ENCODE measurements around the gene HDX.
A peak's percentile ranks its signal among the peaks of the same experiment; 100 is the strongest.
"Not testable (repeated sequence)": the region's sequence is repeated elsewhere in the genome, so short reads cannot be mapped to it uniquely, and the experiment has no call there.

HDX gene, protein sequence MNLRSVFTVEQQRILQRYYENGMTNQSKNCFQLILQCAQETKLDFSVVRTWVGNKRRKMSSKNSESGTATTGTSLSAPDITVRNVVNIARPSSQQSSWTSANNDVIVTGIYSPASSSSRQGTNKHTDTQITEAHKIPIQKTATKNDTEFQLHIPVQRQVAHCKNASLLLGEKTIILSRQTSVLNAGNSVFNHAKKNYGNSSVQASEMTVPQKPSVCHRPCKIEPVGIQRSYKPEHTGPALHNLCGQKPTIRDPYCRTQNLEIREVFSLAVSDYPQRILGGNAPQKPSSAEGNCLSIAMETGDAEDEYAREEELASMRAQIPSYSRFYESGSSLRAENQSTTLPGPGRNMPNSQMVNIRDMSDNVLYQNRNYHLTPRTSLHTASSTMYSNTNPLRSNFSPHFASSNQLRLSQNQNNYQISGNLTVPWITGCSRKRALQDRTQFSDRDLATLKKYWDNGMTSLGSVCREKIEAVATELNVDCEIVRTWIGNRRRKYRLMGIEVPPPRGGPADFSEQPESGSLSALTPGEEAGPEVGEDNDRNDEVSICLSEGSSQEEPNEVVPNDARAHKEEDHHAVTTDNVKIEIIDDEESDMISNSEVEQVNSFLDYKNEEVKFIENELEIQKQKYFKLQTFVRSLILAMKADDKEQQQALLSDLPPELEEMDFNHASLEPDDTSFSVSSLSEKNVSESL

DNA sequence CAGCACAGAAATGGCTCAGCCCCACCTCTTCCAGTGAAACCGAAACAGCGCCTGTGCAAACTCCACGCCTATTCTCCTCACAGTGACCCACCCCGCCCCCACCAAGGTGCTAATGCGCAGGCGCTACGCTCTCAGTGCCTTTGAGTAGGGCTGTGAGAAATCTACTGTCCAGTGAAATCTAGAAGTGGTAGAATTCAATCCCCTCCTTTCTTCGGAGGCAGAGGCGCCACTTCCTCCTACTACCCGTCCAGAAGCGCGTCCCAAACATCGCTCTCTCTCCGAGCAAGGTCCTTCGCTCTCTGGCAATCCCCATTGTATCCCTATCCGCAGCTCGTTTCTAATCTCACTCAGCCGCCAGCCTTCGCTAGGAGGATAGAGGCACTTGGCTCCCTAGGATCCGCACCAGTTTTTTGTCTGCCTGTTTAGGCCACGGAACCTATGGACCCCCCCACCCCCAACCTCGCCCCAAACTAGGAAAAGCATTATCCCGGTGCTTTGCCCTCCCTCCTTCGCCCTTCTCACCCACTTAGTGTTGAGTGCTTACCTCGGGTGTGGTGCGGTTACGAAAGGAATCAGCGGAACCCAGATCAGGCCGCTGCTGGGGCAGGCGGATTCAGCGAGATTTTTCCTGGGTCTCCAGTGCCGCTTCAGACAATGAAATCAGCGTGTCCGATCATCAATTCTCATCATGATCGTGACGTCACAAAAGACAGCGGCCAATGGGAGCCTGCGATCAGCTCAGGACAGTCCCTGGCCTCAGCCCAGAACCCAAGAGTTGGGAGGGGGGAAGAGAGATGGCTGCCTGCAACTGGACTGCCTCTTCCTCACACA lies at the start of gene HDX:
TSS of gene HDX (minus strand) at position 656 of the 831 bp plus-strand sequence. CDS start 27,056 bp downstream, outside the sequence.
- peak; percentile 64 to 66 for DNase-seq (ENCODE audit: low read depth in 2 of 2)

DNA sequence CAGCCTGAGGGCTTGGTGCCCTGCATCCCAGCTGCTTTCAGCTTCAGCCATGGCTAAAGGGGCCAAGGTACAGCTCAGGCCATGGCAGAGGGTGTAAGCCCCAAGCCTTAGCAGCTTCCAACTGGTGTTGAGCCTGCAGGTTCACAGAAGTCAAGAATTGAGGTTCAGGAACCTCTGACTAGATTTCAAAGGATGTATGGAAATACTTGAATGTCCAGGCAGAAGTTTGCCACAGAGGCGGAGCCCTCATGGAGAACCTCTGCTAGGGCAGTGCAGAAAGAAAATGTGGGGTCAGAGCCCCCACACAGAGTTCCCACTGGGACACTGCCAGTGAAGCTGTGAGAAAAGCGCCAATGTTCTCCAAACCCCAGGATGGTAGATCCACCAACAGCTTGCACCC lies 39.1 kb upstream of the HDX start:
- not testable (repeated sequence) for DNase-seq (ENCODE audit: low read depth in 2 of 2)

DNA sequence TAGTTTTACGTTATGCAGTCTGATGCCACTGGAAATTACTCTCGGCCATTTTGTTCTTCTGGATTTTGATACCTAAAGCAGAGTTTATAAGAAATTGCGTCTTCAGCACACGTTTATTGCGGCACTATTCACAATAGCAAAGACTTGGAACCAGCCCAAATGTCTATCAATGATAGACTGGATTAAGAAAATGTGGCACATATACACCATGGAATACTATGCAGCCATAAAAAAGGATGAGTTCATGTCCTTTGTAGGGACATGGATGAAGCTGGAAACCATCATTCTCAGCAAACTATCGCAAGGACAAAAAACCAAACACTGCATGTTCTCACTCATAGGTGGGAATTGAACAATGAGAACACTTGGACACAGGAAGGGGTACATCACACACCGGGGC lies 35.4 kb upstream of the HDX start:
- DNase-seq (ENCODE audit: low read depth in 2 of 2), result not testable (repeated sequence)

- no peak for DNase-seq (ENCODE audit: low read depth in 2 of 2)
Measured at GRCh38 chrX:84488426-84488825, 13.8 kb downstream of the HDX start.

DNA sequence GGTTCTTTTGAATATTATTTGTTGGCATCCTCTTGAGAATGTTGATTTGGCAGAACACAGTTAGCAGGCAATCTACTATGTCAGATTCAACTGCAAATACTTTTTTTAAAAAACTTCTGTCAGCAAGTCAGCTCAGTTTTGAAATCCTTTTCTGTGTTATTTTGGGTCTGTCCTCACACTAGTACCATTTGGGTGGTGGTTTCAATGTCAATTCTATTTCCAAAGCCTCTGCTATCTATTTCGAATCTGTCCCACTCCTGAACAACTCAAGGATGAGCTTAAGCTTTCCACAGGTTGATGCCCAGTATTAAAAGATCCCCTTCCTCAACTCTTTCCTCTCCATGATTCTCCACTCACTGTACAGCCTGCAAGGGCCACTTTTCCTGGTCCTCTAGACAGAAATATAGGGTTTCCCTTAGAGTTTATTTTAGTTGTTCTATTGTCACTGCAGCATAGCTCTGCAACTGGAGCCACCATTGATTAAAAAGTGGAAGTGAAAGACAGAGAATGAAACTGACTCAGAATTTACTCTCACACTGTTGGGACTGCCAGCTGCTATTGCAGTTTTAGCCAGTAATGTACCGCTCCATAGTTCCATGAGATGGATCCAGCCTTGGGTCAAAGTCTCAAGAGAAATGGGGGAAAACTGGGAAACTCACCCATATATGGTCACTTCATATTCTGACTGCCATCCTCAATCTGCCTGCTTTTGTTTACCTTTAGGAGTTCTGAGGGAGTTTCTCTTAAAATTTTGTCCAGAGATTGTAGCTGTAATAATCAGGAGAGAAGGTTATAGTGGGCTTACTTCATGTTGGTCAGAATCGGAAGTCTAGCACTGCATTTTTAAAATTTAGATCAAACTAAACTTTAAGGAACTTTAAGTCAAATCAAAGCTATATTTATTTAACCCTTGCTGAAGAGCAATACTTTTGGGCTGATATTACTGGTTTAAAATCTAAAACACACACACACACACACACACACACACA lies 14.6 kb downstream of the HDX start:
- DNase-seq (ENCODE audit: low read depth in 2 of 2), result no peak

DNA sequence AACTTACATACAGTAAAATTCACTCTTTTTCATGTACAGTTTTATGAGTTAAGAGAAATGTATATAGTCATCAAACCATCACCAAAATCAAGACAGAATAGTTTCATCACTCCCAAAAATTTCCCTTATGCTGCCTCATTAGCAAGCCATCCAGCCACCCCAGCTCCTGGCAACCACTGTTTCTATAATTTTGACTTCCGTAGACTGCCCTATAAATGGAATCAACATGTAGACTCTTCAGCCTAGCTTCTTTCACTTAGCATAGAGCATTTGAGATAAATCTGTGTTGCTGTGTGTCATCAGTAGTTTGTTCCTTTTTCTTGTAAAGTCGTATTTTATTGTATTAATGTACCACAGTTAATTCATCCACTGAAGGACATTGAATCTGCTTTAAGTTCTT lies 23.2 kb downstream of the HDX start:
- DNase-seq (ENCODE audit: low read depth in 2 of 2), result no peak

GRCh38 chrX:84477114-84477513 lies 25.1 kb downstream of the HDX start:
- no peak for DNase-seq (ENCODE audit: low read depth in 2 of 2)

DNA sequence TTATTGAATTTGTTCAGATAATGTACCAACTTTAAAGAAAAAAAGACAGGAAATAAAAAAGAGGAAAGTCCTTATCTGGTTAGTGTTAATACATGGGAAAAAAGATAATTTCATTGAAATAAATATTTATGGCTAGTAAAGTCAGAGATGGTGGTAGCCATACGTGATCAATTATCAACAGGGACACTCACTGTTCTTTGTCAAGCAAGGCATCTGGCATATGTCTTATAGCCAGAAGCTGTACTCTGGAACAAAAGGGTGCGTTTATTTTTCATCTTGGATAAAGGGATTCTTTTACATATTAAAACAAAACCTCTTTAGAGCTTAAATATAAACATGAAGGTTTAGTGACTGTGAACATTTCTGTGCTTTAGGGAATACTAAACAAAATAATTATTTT lies 26.7 kb downstream of the HDX start:
- no peak for DNase-seq (ENCODE audit: low read depth in 2 of 2)

- no peak for DNase-seq (ENCODE audit: low read depth in 2 of 2)
Measured at GRCh38 chrX:84475101-84475500, 27.2 kb downstream of the HDX start.

GRCh38 chrX:84469226-84469625 lies 33.0 kb downstream of the HDX start:
- DNase-seq (ENCODE audit: low read depth in 2 of 2), result no peak

- DNase-seq (ENCODE audit: low read depth in 2 of 2), result no peak
Measured at GRCh38 chrX:84467898-84468297, 34.4 kb downstream of the HDX start.

- DNase-seq (ENCODE audit: low read depth in 2 of 2), result no peak
Measured at GRCh38 chrX:84453351-84454246, 48.7 kb downstream of the HDX start.

- no peak for DNase-seq (ENCODE audit: low read depth in 2 of 2)
Measured at GRCh38 chrX:84441143-84441542, 61.1 kb downstream of the HDX start.

GRCh38 chrX:84415140-84415539 lies 87.1 kb downstream of the HDX start:
- no peak for DNase-seq (ENCODE audit: low read depth in 2 of 2)

DNA sequence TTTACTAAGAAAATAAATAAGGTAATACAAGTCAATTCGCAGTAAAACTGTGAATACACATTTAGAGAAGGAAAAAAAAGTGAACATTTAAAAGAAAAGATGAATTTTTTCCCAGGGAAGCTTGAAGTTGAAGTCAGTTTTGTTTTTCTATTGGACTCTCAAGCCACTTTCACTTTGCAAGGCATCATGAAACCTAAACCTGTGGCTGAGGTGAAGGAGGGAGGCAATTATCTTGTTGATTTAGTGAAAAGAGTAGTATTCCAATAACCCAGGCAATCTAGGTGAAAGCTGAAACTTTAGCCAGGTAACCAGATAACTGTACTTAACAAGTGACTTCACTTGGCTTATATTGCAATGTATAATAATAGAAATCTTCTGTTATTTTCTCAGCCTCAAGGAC lies 138.6 kb downstream of the HDX start:
- DNase-seq (ENCODE audit: low read depth in 2 of 2), result no peak

GRCh38 chrX:84363051-84363450 lies 139.2 kb downstream of the HDX start:
- DNase-seq (ENCODE audit: low read depth in 2 of 2), result no peak

DNA sequence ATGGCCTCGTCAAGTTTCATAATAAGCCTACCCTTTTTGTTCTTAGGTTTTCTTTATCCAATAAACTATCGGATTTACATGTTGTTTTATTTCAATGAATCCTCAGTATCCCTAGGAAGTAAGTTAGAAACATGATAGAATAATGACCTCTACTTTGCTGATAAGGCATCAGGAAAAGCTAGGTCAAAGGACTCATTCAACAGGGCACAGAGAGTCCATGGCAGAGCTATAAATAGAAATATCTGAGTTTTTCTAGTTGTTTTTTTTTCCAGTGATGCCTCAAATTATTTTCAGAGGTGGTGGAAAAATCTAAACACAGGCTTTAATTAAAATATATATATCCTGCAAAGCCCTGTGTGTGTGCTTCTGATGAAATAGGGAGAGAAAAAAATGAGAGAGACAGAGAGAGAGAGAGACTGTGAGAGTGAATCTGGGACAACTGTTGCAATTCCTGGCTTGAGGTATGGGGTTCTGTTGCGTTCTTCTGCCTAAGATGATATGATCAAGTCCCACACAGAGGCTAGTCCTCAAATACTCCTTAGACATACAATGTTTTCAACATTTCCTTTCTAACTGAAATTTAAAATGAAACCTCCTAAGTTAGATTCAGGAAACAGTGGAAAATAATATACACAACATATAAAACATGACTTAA lies 139.9 kb downstream of the HDX start:
- DNase-seq (ENCODE audit: low read depth in 2 of 2), result no peak

- DNase-seq (ENCODE audit: low read depth in 2 of 2), result no peak
Measured at GRCh38 chrX:84358271-84358670, 144.0 kb downstream of the HDX start.

DNA sequence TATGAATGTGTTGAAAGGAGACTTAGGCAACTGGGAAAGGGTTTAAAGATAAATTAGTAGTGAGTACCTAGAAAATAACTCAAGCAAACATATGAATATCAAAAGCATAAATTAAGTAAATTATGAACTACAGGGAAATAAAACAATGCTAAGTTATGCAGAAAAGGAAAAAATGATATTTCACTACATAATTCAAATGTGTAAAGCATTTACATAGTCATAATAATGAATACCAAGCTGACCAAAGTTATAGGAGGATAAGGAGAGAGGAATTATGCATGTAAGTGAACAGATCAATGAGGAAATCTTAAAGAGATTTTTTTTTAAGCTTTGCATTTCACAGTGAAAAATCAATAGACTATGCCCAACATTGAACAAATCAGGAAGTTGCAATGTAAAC lies 145.0 kb downstream of the HDX start:
- no peak for DNase-seq (ENCODE audit: low read depth in 2 of 2)

- DNase-seq (ENCODE audit: low read depth in 2 of 2), result no peak
Measured at GRCh38 chrX:84340968-84341367, 161.3 kb downstream of the HDX start.

All from fibroblast of skin of left biceps (primary cell).